ENCODE results near the gene TBC1D1.

- TF ChIP-seq, protein P1, sequence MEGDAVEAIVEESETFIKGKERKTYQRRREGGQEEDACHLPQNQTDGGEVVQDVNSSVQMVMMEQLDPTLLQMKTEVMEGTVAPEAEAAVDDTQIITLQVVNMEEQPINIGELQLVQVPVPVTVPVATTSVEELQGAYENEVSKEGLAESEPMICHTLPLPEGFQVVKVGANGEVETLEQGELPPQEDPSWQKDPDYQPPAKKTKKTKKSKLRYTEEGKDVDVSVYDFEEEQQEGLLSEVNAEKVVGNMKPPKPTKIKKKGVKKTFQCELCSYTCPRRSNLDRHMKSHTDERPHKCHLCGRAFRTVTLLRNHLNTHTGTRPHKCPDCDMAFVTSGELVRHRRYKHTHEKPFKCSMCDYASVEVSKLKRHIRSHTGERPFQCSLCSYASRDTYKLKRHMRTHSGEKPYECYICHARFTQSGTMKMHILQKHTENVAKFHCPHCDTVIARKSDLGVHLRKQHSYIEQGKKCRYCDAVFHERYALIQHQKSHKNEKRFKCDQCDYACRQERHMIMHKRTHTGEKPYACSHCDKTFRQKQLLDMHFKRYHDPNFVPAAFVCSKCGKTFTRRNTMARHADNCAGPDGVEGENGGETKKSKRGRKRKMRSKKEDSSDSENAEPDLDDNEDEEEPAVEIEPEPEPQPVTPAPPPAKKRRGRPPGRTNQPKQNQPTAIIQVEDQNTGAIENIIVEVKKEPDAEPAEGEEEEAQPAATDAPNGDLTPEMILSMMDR (conservative IDR thresholded peaks at IDR 0.05): no peak
- TF ChIP-seq ZFX (IDR thresholded peaks at IDR 0.05): no peak
Observed at GRCh38 chr4:38085751-38086150, 194.9 kb downstream of the TBC1D1 start.
